HepG2 (cell line): ENCODE data around the gene MEI1. TPM values are rescaled to one million over a fixed set of nuclear protein-coding genes. Genes with fewer than 3 reads are reported as not detected.

ENCODE experiments used
- ARID4A ChIP-seq: sonication (generic); formaldehyde crosslinking; IDR thresholded peaks from 2 replicates; pipeline ENCODE4 v1.5.0; 2020; ENCODE audit warnings: mild to moderate bottlenecking, missing genetic modification reagents, borderline replicate concordance
- BORCS8-MEF2B ChIP-seq: sonication (generic); formaldehyde crosslinking; IDR thresholded peaks from 2 replicates; pipeline ENCODE4 v1.8.0; 2022; ENCODE audit warnings: mild to moderate bottlenecking, missing genetic modification reagents
- CAMTA2 ChIP-seq: sonication (generic); formaldehyde crosslinking; IDR thresholded peaks from 2 replicates; pipeline ENCODE4 v1.4.0; 2020; ENCODE audit warnings: mild to moderate bottlenecking, missing genetic modification reagents, borderline replicate concordance
- CCAR2 ChIP-seq: fragments of 200-400 bp; formaldehyde crosslinking; optimal IDR thresholded peaks from 2 replicates; pipeline ENCODE3; 2018; ENCODE audit warnings: low read depth, mild to moderate bottlenecking, low read length, moderate library complexity
- CHCHD3 ChIP-seq: sonication (generic); formaldehyde crosslinking; IDR thresholded peaks from 2 replicates; pipeline ENCODE4 v1.8.0; 2022; ENCODE audit warnings: mild to moderate bottlenecking, missing genetic modification reagents, moderate library complexity
- CHD2 ChIP-seq: IDR thresholded peaks from 2 replicates; pipeline ENCODE4 v1.6.1; 2011; ENCODE audit warnings: low read depth, low read length, improper control_type of control experiment
- DRAP1 ChIP-seq: IDR thresholded peaks from 2 replicates; pipeline ENCODE4 v1.6.1; 2016; ENCODE audit warnings: missing genetic modification reagents, missing compliant biosample characterization
- HNF1B ChIP-seq: sonication (generic); formaldehyde crosslinking; IDR thresholded peaks from 2 replicates; pipeline ENCODE4 v1.5.1; 2020; ENCODE audit warnings: mild to moderate bottlenecking, moderate library complexity, missing genetic modification reagents
- ISX ChIP-seq: sonication (generic); formaldehyde crosslinking; conservative IDR thresholded peaks from 2 replicates; pipeline ENCODE4 v1.5.0; 2020; ENCODE audit warnings: missing genetic modification reagents
- RCOR2 ChIP-seq: IDR thresholded peaks from 2 replicates; pipeline ENCODE4 v1.6.1; 2016; ENCODE audit warnings: missing biosample characterization, missing genetic modification reagents
- RFXANK ChIP-seq: IDR thresholded peaks from 2 replicates; pipeline ENCODE4 v1.6.1; 2016
- SMYD3 ChIP-seq: sonication (generic); formaldehyde crosslinking; IDR thresholded peaks from 2 replicates; pipeline ENCODE4 v1.8.1; 2023; ENCODE audit warnings: mild to moderate bottlenecking, missing genetic modification reagents
- SOX6 ChIP-seq, 2 experiments: fragments of 450-650 bp in 1 of 2; sonication (generic) in 1 of 2; formaldehyde crosslinking in 1 of 2; IDR thresholded peaks; 2 replicates each; pipeline versions ENCODE4 v1.4.0 to v1.6.1; 2017 to 2020; ENCODE audit warnings: antibody characterized with exemption in 1 of 2, mild to moderate bottlenecking in 1 of 2, missing genetic modification reagents in 1 of 2
- ZMYM4 ChIP-seq: sonication (generic); formaldehyde crosslinking; IDR thresholded peaks from 2 replicates; pipeline ENCODE4 v1.8.1; 2023; ENCODE audit warnings: mild to moderate bottlenecking, missing genetic modification reagents
- ZNF280B ChIP-seq: sonication (generic); formaldehyde crosslinking; IDR thresholded peaks from 2 replicates; pipeline ENCODE4 v1.5.0; 2020; ENCODE audit warnings: missing genetic modification reagents, mild to moderate bottlenecking, borderline replicate concordance
- ZNF562 ChIP-seq: sonication (generic); formaldehyde crosslinking; IDR thresholded peaks from 2 replicates; pipeline ENCODE4 v1.8.0; 2022; ENCODE audit warnings: missing genetic modification reagents, borderline replicate concordance
- ZNF7 ChIP-seq: IDR thresholded peaks from 2 replicates; pipeline ENCODE4 v1.6.1; 2016; ENCODE audit warnings: missing biosample characterization, missing genetic modification reagents
- ZNF782 ChIP-seq: sonication (generic); formaldehyde crosslinking; IDR thresholded peaks from 2 replicates; pipeline ENCODE4 v1.4.0; 2020; ENCODE audit warnings: missing genetic modification reagents, mild to moderate bottlenecking, borderline replicate concordance
- ZSCAN5A ChIP-seq: sonication (generic); formaldehyde crosslinking; IDR thresholded peaks from 2 replicates; pipeline ENCODE4 v1.8.0; 2022; ENCODE audit warnings: mild to moderate bottlenecking, missing genetic modification reagents, borderline replicate concordance
- polyA plus RNA-seq, 8 experiments: library from polyadenylated mRNA; depleted of rRNA in 3 of 8; stranded (reverse) in 7 of 8; unstranded in 1 of 8; fragments of >200 nt; fragmentation: Illumina TruSeq in 4 of 8; extraction: Trizol in 4 of 8; gene quantifications; 2 replicates each; pipeline versions ENCODE4 v1.2.1 to v1.2.3, GENCODE V29; 2011 to 2016; ENCODE audit warnings: low read depth in 4 of 8, missing spikeins in 1 of 8, mixed read lengths in 1 of 8; ENCODE audit not compliant: insufficient read depth in 1 of 8
- total RNA-seq, 5 experiments: library from RNA; depleted of rRNA; stranded (reverse); fragments of >200 nt; fragmentation: Illumina TruSeq; extraction: Trizol; gene quantifications; 2 replicates each; pipeline ENCODE4 v1.2.3, GENCODE V29; 2016; ENCODE audit warnings: low read depth in 1 of 5

MEI1 gene
- total and polyA plus RNA-seq, 2 of the 13 experiments (the other 11 are each of a cell fraction or from before 2014, with no cell fraction given) = 0.75 to 1.9 TPM

- TF ChIP-seq CCAR2 (no peak), ZNF7 (CRISPR knock-in tag) (no peak), ZNF562 (no peak), CHD2 (no peak), ZMYM4 (CRISPR knock-in tag) (peak; percentile 27; the same call in 1 of the 2 replicates), ZNF280B (CRISPR knock-in tag) (peak; percentile 72; the same call in 1 of the 2 replicates), ISX (no peak), SOX6 (IDR thresholded peaks at IDR 0.05) (no peak), SOX6 (CRISPR knock-in tag; IDR thresholded peaks at IDR 0.05) (no peak), ZSCAN5A (CRISPR knock-in tag) (no peak), CAMTA2 (CRISPR knock-in tag) (no peak), RFXANK (CRISPR knock-in tag) (no peak), ZNF782 (CRISPR knock-in tag) (0 out of 2 replicates have a peak, but pooled peaks have one; percentile 48), DRAP1 (CRISPR knock-in tag) (no peak), RCOR2 (no peak), HNF1B (CRISPR knock-in tag) (peak; percentile 38; the same call in 1 of the 2 replicates), ARID4A (CRISPR knock-in tag) (peak; percentile 58; the same call in 1 of the 2 replicates), SMYD3 (CRISPR knock-in tag) (no peak), CHCHD3 (CRISPR knock-in tag) (no peak), BORCS8-MEF2B (CRISPR knock-in tag) (peak; percentile 71)
These were observed 134.2 kb downstream of the MEI1 start (continued) for GRCh38 chr22:41833369-41834004.
